A549 (cell line): ENCODE measurements around the gene DOP1B. TPM values are rescaled to one million over a fixed set of nuclear protein-coding genes. Genes with fewer than 3 reads are reported as not detected.

Experiments
- ATAC-seq, 2 experiments: fragments of 200-7000 bp in 1 of 2; fragments of >200 bp in 1 of 2; cut with Nextera tagmentation in 1 of 2; cut with Tn5 transposase in 1 of 2; 3 replicates each; pipeline versions ENCODE4 v1.8.0 to v1.9.1; 2018 to 2020; ENCODE audit warnings: mild to moderate bottlenecking in 1 of 2, moderate library complexity in 1 of 2
- CTCF ChIA-PET: fragments of 300-600 bp; sonication (Branson Sonifier 250); formaldehyde crosslinking; extraction: SDS; loops from one replicate; lab custom pipeline; 2021; ENCODE audit warnings: antibody characterized with exemption, inconsistent platforms; lab: Yijun Ruan, JAX
- POLR2A ChIA-PET: fragments of 350-600 bp; formaldehyde crosslinking; extraction: SDS; loops from one replicate; lab custom pipeline; 2021; ENCODE audit warnings: antibody characterized with exemption, inconsistent platforms; lab: Yijun Ruan, JAX
- DNase-seq, 2 experiments: peaks; one replicate each; pipeline versions ENCODE4 v3.0.0 to v3.0.0-alpha.2; 2011 to 2016; ENCODE audit warnings: low read depth in 1 of 2, low spot score in 1 of 2
- FAIRE-seq: peaks from 2 replicates; lab custom pipeline; 2011; peaks lifted over from hg19 to GRCh38; lab: Jason Lieb, UNC
- H3K27ac ChIP-seq, 2 experiments: fragments of >200 bp; sonication (Bioruptor Twin); formaldehyde crosslinking; 3 replicates each; pipeline ENCODE4 v1.5.1; 2016 to 2017
- H3K4me1 ChIP-seq: fragments of >200 bp; sonication (Bioruptor Twin); formaldehyde crosslinking; 3 replicates; pipeline ENCODE4 v1.6.1; 2016
- H3K4me2 ChIP-seq: fragments of >200 bp; sonication (Bioruptor Twin); formaldehyde crosslinking; 3 replicates; pipeline ENCODE4 v1.6.1; 2016
- H3K4me3 ChIP-seq: fragments of >200 bp; sonication (Bioruptor Twin); formaldehyde crosslinking; 3 replicates; pipeline ENCODE4 v1.5.1; 2016
- H3K9me3 ChIP-seq: fragments of >200 bp; sonication (Bioruptor Twin); formaldehyde crosslinking; 3 replicates; pipeline ENCODE4 v1.6.1; 2016
- CBX2 ChIP-seq: fragments of 200-600 bp; sonication (generic); IDR thresholded peaks from 2 replicates; pipeline ENCODE4 v1.6.1; 2016; ENCODE audit warnings: low read depth, mild to moderate bottlenecking, borderline replicate concordance
- EHF ChIP-seq: fragments of 250-450 bp; sonication (Bioruptor Pico); IDR thresholded peaks from 2 replicates; pipeline ENCODE4 v1.5.0; 2020; ENCODE audit warnings: mild to moderate bottlenecking
- EP300 ChIP-seq, 2 experiments: fragments of >200 bp; sonication (Bioruptor Twin); formaldehyde crosslinking; IDR thresholded peaks; 2 replicates in 1 of 2; 3 replicates in 1 of 2; pipeline ENCODE4 v1.6.1; 2016 to 2017
- ESRRA ChIP-seq: fragments of 150-350 bp; IDR thresholded peaks from 2 replicates; pipeline ENCODE4 v1.6.1; 2014; ENCODE audit warnings: mild to moderate bottlenecking, low read length, borderline replicate concordance
- FOSL2 ChIP-seq, 2 experiments: fragments of 450-650 bp in 1 of 2; fragments of >200 bp in 1 of 2; sonication (Bioruptor Twin) in 1 of 2; formaldehyde crosslinking; IDR thresholded peaks; 2 replicates each; pipeline versions ENCODE4 v1.5.0 to v1.6.1; 2016 to 2020; ENCODE audit warnings: mild to moderate bottlenecking in 1 of 2, moderate library complexity in 1 of 2
- GATA3 ChIP-seq: IDR thresholded peaks from 2 replicates; pipeline ENCODE4 v1.6.1; 2012; ENCODE audit warnings: borderline replicate concordance
- HDAC2 ChIP-seq: fragments of 200-600 bp; sonication (generic); IDR thresholded peaks from 2 replicates; pipeline ENCODE4 v1.6.1; 2016
- HOXA7 ChIP-seq: fragments of 250-450 bp; sonication (Bioruptor Pico); IDR thresholded peaks from 2 replicates; pipeline ENCODE4 v1.5.0; 2020; ENCODE audit warnings: mild to moderate bottlenecking, moderate library complexity
- JUNB ChIP-seq: fragments of >200 bp; sonication (Bioruptor Twin); formaldehyde crosslinking; IDR thresholded peaks from 2 replicates; pipeline ENCODE4 v1.6.1; 2016
- KDM1A ChIP-seq: fragments of 200-600 bp; sonication (generic); IDR thresholded peaks from 2 replicates; pipeline ENCODE4 v1.6.1; 2016; ENCODE audit warnings: low read depth, mild to moderate bottlenecking
- KDM5A ChIP-seq: fragments of 200-600 bp; sonication (generic); IDR thresholded peaks from 2 replicates; pipeline ENCODE4 v1.6.1; 2016; ENCODE audit warnings: antibody characterized with exemption, mild to moderate bottlenecking
- MAFK ChIP-seq: fragments of 450-650 bp; IDR thresholded peaks from 2 replicates; pipeline ENCODE4 v1.6.1; 2014; ENCODE audit not compliant: partially characterized antibody
- PHF8 ChIP-seq: fragments of 200-600 bp; sonication (generic); IDR thresholded peaks from 2 replicates; pipeline ENCODE4 v1.6.1; 2016; ENCODE audit warnings: low read depth, mild to moderate bottlenecking, antibody characterized with exemption, moderate library complexity, borderline replicate concordance
- POLR2A ChIP-seq: IDR thresholded peaks from 2 replicates; pipeline ENCODE4 v1.6.1; 2012; ENCODE audit warnings: mild to moderate bottlenecking, low read length
- POLR2AphosphoS2 ChIP-seq: conservative IDR thresholded peaks from 2 replicates; pipeline ENCODE4 v1.6.1; 2012; ENCODE audit warnings: low read length, improper control_type of control experiment, inconsistent platforms
- RCOR1 ChIP-seq: fragments of 150-350 bp; IDR thresholded peaks from 2 replicates; pipeline ENCODE4 v1.6.1; 2014; ENCODE audit warnings: antibody characterized with exemption, low read length, low read depth
- RFX5 ChIP-seq: fragments of 450-650 bp; IDR thresholded peaks from 2 replicates; pipeline ENCODE4 v1.7.1; 2014; ENCODE audit warnings: antibody characterized with exemption, mild to moderate bottlenecking, moderate library complexity
- RNF2 ChIP-seq: fragments of 200-600 bp; sonication (generic); IDR thresholded peaks from 2 replicates; pipeline ENCODE4 v1.6.1; 2016; ENCODE audit warnings: low read depth, mild to moderate bottlenecking, antibody characterized with exemption, moderate library complexity, borderline replicate concordance
- SREBF2 ChIP-seq: fragments of 450-650 bp; IDR thresholded peaks from 2 replicates; pipeline ENCODE4 v1.6.1; 2014; ENCODE audit warnings: mild to moderate bottlenecking, moderate library complexity
- TP53 ChIP-seq: fragments of 250-450 bp; sonication (Bioruptor Pico); IDR thresholded peaks from 2 replicates; pipeline ENCODE4 v1.5.0; 2021; ENCODE audit warnings: mild to moderate bottlenecking, moderate library complexity
- ZC3H11A ChIP-seq: fragments of 450-650 bp; IDR thresholded peaks from 2 replicates; pipeline ENCODE4 v1.6.1; 2014; ENCODE audit warnings: antibody characterized with exemption, mild to moderate bottlenecking
- ZSCAN20 ChIP-seq: fragments of 250-450 bp; sonication (Bioruptor Pico); IDR thresholded peaks from 2 replicates; pipeline ENCODE4 v1.8.0; 2022; ENCODE audit warnings: mild to moderate bottlenecking, moderate library complexity
- WGBS: methylation state at CpG from one replicate; pipeline ENCODE4 v1.1.6; 2017; ENCODE audit errors: missing lambda C conversion rate; 5-methylcytosine and 5-hydroxymethylcytosine counted together
- polyA minus RNA-seq: library from RNA; depleted of rRNA, polyadenylated mRNA; stranded (reverse); fragments of >200 nt; gene quantifications from 2 replicates; pipeline ENCODE4 v1.2.3, GENCODE V29; 2011; rRNA and poly(A)+ RNA removed
- polyA plus RNA-seq, 4 experiments: library from polyadenylated mRNA; depleted of rRNA in 3 of 4; stranded (reverse); fragments of >200 nt; fragmentation: RNase III in 1 of 4; extraction: RNeasy Plus Mini Kit Qiagen cat#74134 plus additional on column Dnase treatment in 1 of 4; gene quantifications; 2 replicates in 3 of 4; 3 replicates in 1 of 4; pipeline ENCODE4 v1.2.3, GENCODE V29; 2011 to 2017
- TF ChIP-seq, protein P1 (sequence below): fragments of 450-650 bp; IDR thresholded peaks from 2 replicates; pipeline ENCODE4 v1.6.1; 2014; ENCODE audit warnings: antibody characterized with exemption
- TF ChIP-seq, protein P2 (sequence below): fragments of >200 bp; sonication (Bioruptor Twin); formaldehyde crosslinking; IDR thresholded peaks from 3 replicates; pipeline ENCODE4 v1.6.1; 2016

DOP1B gene
- polyA plus RNA-seq (2011; rRNA removed) (3.5 and 4.5 TPM in 2 replicates), polyA plus RNA-seq (2017; fragmentation: RNase III; extraction: RNeasy Plus Mini Kit Qiagen cat#74134 plus additional on column Dnase treatment) (2.8 to 3.8 TPM (median 3.0 TPM) in 3 replicates), polyA minus RNA-seq (4.6 and 6.0 TPM in 2 replicates)
- 1.5 and 2.2 TPM in 2 replicates for polyA plus RNA-seq (2012; cell fraction: cytosol; rRNA removed)
- polyA plus RNA-seq (2012; cell fraction: nucleus; rRNA removed) = 2.5 and 3.2 TPM in 2 replicates

GRCh38 chr21:36156815-36157670 is at the start of gene DOP1B:
DOP1B (plus strand) TSS chr21:36156824; CDS start chr21:36164734, 7,910 bp downstream.
- POLR2A ChIA-PET = no interaction called here
- peak in 1 of 2 experiments; percentile 8 for DNase-seq
- FAIRE-seq = no peak
- peak; percentile 68 to 70 for ATAC-seq
- Histone ChIP-seq H3K4me1 (peaks cover 9% of the 10 kb centered on the region; the same call in 1 of the 3 replicates), H3K4me2 (peak within 1 kb of the TSS; percentile 94), H3K27ac (peak within 1 kb of the TSS; percentile 71 to 88), H3K4me3 (peak within 1 kb of the TSS; percentile 71), H3K9me3 (no peaks in the 10 kb centered on the region)
- 65% methylated on average over 4 of the region's 83 CpGs for WGBS
- CTCF ChIA-PET = no interaction called here
- TF ChIP-seq ESRRA (no peak), PHF8 (0 out of 2 replicates have a peak, but pooled peaks have one; percentile 23), POLR2A (peak; percentile 56)
- TF ChIP-seq, protein P1, sequence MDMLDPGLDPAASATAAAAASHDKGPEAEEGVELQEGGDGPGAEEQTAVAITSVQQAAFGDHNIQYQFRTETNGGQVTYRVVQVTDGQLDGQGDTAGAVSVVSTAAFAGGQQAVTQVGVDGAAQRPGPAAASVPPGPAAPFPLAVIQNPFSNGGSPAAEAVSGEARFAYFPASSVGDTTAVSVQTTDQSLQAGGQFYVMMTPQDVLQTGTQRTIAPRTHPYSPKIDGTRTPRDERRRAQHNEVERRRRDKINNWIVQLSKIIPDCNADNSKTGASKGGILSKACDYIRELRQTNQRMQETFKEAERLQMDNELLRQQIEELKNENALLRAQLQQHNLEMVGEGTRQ = no peak
- TF ChIP-seq, protein P2, sequence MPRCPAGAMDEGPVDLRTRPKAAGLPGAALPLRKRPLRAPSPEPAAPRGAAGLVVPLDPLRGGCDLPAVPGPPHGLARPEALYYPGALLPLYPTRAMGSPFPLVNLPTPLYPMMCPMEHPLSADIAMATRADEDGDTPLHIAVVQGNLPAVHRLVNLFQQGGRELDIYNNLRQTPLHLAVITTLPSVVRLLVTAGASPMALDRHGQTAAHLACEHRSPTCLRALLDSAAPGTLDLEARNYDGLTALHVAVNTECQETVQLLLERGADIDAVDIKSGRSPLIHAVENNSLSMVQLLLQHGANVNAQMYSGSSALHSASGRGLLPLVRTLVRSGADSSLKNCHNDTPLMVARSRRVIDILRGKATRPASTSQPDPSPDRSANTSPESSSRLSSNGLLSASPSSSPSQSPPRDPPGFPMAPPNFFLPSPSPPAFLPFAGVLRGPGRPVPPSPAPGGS = no peak

- ChIA-PET CTCF (interaction anchor here (0.8 to 7.8 kb wide), 2 partner anchors 15 to 82 kb away, joined by 3 to 49 read pairs; no protein-coding TSS in a partner anchor), POLR2A (no interaction called here)
- FAIRE-seq = no peak
- Histone ChIP-seq H3K27ac (no peak overlapping the region), H3K4me1 (no peaks in the 10 kb centered on the region), H3K9me3 (no peaks in the 10 kb centered on the region), H3K4me3 (no peak overlapping the region), H3K4me2 (no peak overlapping the region)
- TF ChIP-seq FOSL2 (IDR thresholded peaks at IDR 0.05) (no peak), FOSL2 (CRISPR knock-in tag; IDR thresholded peaks at IDR 0.05) (no peak), ZC3H11A (no peak), RNF2 (no peak), HDAC2 (no peak), RFX5 (no peak), TP53 (CRISPR knock-in tag) (no peak), RCOR1 (no peak), ESRRA (no peak), HOXA7 (CRISPR knock-in tag) (no peak), EHF (CRISPR knock-in tag) (no peak), JUNB (no peak), POLR2AphosphoS2 (no peak), MAFK (no peak), GATA3 (no peak), ZSCAN20 (CRISPR knock-in tag) (no peak), SREBF2 (no peak), CBX2 (no peak), KDM1A (no peak), EP300 (IDR thresholded peaks at IDR 0.05) (no peak), KDM5A (no peak)
- WGBS = 79% methylated on average over 10 of the region's 10 CpGs
- ATAC-seq = no peak
- DNase-seq = no peak
Observed at GRCh38 chr21:36109868-36110267, 46.8 kb upstream of the DOP1B start.
